CD4-positive, alpha-beta T cell treated with Interleukin-6 at 100 ng/mL for 8 hours (primary cell): ENCODE measurements around the gene BCAS2.

ENCODE experiments used
- DNase-seq: peaks from one replicate; pipeline ENCODE4 v3.0.0-alpha.2; 2020; ENCODE audit warnings: mixed read lengths, low spot score

The BCAS2 gene

GRCh38 chr1:114558544-114558943 is 22.9 kb downstream of the BCAS2 start:
- DNase-seq: no peak

- no peak for DNase-seq
Measured at GRCh38 chr1:114554577-114554976, 26.8 kb downstream of the BCAS2 start.

- DNase-seq: no peak
Measured at GRCh38 chr1:114552106-114552639, 29.2 kb downstream of the BCAS2 start.

GRCh38 chr1:114551400-114551799 is 30.0 kb downstream of the BCAS2 start:
- no peak for DNase-seq

GRCh38 chr1:114550336-114550735 is 31.1 kb downstream of the BCAS2 start:
- DNase-seq: no peak

- no peak for DNase-seq
Measured at GRCh38 chr1:114549137-114549536, 32.3 kb downstream of the BCAS2 start.

GRCh38 chr1:114547076-114547475 is 34.3 kb downstream of the BCAS2 start:
- DNase-seq: no peak

GRCh38 chr1:114545796-114546195 is 35.6 kb downstream of the BCAS2 start:
- DNase-seq: no peak

- DNase-seq: no peak
Measured at GRCh38 chr1:114545315-114545714, 36.1 kb downstream of the BCAS2 start.

GRCh38 chr1:114540821-114541220 is 40.6 kb downstream of the BCAS2 start:
- DNase-seq: no peak

GRCh38 chr1:114540272-114540671 is 41.1 kb downstream of the BCAS2 start:
- DNase-seq: no peak

- no peak for DNase-seq
Measured at GRCh38 chr1:114536043-114536442, 45.4 kb downstream of the BCAS2 start.

GRCh38 chr1:114535401-114535800 is 46.0 kb downstream of the BCAS2 start:
- no peak for DNase-seq

GRCh38 chr1:114531094-114531493 is 50.3 kb downstream of the BCAS2 start:
- DNase-seq: no peak

GRCh38 chr1:114530224-114530623 is 51.2 kb downstream of the BCAS2 start:
- no peak for DNase-seq

- DNase-seq: no peak
Measured at GRCh38 chr1:114524944-114525343, 56.5 kb downstream of the BCAS2 start.

- DNase-seq: no peak
Measured at GRCh38 chr1:114522264-114522575, 59.2 kb downstream of the BCAS2 start.

- DNase-seq: no peak
Measured at GRCh38 chr1:114521396-114522263, 59.8 kb downstream of the BCAS2 start.
